CD4-positive, alpha-beta T cell treated with Interleukin-2 at 100 ng/mL for 4 hours (primary cell): ENCODE data around the gene TMEM169.

Source experiments
- DNase-seq: peaks from one replicate; pipeline ENCODE4 v3.0.0-alpha.2; 2020; ENCODE audit warnings: low spot score

TMEM169 gene

DNA sequence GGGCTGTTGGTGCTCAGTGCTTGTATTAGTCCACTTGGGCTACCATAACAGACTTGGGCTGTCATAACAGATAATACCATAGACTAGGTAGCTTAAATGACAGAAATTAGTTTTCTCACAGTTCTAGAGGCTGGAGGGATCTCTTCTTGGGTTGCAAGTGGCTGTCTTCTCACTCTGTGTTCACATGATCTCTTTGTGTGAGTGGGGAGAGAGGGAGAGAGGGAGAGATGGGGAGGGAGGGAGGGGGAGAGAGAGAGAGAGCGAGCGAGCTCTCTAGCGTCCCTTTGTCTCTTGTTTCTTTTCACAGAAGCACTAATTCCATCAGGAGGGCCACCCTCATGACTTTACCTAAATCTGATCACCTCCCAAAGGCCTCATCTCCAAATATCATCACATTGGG is 23.0 kb downstream of the TMEM169 start:
- no peak for DNase-seq

DNA sequence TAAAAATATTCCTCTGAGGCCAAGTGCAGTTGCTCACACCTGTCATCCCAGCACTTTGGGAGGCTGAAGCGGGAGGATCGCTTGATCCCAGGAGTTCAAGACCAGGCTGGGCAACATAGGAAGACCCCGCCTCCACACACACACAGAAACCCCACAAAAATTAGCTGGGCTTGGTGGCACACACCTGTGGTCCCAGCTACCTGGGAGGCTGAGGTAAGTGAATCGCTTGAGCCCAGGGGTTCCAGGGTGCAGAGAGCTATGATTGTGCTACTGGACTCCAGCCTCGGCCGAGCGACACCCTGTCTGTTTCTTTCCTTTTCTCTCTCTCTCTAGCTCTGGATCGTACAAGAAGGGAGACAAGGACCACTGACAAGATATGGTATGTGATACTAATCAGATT is 25.6 kb downstream of the TMEM169 start:
- no peak for DNase-seq

DNA sequence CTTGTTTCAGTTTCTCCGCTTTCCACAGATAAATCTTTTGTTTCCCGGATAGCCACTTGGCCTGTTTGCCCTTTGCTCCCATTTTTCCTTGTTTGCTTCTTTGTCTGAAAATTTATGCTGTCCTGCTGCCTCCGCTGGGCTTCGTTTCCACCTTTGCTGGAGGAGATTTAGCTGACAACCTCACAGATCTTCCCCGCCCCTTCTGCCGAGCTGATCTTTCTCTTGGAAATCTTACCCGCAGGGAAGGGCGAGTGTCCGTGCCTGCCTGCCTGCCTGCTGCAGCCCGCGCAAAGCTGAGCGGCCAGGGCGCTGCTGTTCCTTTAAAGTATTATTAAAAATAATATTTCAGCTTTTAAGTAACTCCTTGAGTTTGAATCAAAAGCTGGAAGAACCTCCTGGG is 26.0 kb downstream of the TMEM169 start:
- no peak for DNase-seq

DNA sequence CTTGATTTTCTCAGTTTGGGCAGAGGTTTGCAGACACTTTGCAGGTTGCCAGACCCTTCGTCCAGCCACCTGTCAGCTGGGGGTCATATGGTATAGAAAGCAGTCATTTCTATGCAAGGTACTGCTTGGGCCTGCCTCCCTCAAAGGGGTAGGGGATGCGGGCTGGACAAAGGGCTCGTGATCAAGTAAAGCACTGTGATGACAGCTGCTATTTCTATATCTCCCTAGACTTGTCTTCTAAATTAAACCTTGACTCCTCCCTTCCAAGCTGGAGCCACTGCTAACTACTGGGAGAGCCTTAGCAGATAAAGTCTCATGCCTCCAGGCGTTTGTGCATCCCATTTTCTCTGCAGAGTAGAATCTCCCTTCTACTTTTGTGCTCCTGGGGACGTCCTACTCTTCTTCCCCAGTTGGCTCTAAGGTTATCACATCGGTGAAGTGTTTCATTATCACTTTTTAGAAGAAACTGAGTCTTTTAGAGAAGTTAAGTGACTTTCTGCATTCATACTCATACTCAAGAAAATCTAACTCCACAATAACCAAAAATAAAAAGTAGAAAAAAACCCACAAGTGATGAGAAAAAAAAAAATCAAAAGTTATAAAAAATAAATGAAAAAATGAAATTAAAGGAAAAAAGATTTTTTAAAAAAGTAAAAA is 26.7 kb downstream of the TMEM169 start:
- no peak for DNase-seq

DNA sequence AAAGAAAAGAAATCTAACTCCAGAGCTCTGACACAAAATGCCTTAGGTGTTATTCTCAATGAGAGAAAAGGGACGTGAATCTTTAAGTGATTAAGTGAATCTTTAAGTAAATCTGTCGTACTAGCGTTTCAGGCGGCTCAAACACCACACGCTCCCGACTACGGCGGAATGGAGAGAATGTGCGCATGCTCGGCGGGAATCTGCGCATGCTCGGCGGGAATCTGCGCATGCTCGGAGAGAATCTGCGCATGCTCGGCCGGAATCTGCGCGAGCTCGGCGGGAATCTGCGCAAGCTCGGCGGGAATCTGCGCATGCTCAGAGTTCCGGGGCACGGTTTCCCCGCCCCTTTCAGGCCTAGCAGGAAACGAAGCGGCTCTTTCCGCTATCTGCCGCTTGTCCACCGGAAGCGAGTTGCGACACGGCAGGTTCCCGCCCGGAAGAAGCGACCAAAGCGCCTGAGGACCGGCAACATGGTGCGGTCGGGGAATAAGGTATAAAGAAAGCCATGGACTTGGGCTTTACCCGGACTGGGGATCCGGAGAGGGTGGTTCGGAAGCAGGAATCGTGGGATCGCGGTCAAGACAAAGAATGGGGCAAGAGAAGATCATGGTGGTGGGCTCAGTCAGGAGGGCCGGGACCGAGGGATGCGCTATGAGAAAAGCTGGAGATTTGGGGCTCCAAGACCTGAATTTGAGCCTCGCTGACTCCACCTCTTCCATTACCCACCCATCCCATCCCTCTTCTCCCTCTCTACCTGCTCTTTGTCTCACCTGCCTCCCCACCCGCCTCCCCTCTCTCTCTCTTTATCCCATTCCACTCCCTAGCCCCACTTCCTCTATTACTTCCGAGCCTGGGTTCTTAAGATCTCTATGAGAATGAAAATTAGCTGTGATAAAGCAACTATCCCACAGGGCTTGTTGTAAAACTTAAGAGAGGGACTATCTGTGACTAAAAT is 27.5 kb downstream of the TMEM169 start, which contains the start of gene XRCC5:
Gene XRCC5, plus strand, starts transcription at position 382 of the 955 bp plus-strand sequence. Its CDS starts 89 bp downstream, at position 471.
- DNase-seq, result peak; percentile 98

DNA sequence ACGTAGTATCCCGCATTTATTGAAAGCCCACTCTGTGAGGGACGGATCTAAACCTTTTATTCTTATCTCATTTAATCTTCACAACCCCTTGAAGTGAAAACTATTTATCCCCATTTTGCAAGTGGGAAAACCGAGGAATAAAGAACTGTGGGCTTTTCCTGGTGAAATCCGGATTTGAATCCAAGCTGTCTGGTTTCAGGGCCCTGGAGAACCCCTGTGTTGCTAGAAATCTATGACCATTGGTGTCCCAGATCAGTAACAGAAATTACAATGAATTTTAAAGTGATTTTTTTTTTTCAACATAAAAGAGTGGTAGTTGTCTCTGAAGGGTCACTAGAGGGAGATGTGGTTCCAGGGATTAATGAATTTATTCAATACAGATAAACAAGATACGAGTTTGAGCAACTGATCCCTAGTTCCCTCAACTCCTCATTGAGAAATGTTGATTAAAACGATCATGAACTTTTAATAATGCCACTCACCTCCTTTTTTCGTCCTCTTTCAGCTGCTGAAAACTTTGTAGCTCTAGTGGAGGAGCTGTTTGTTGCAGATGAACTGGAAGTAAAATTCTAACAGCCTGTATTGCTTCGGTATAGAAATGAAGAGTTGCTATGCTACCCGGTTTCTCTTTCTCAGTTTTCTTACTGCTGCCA is 28.4 kb downstream of the TMEM169 start:
- peak; percentile 31 for DNase-seq

DNA sequence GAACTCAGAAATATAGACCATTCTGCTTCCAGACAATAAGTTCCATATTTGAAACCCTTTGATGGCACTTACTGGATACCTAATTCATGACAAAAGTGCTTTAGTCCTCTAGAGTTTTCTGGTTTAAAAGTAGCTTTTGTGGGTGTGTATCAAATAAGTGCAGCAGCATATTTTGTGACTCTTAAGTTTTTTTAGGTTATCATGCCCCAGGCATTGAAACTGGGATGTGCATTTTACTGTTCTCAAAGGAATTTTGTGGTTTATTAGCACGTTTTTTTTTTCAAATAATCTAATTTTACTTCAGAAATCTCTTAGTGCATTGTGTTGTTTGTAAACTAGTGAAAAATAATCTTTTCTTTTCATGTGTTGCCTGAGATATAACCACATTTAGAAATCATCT is 28.9 kb downstream of the TMEM169 start:
- DNase-seq, result no peak

DNA sequence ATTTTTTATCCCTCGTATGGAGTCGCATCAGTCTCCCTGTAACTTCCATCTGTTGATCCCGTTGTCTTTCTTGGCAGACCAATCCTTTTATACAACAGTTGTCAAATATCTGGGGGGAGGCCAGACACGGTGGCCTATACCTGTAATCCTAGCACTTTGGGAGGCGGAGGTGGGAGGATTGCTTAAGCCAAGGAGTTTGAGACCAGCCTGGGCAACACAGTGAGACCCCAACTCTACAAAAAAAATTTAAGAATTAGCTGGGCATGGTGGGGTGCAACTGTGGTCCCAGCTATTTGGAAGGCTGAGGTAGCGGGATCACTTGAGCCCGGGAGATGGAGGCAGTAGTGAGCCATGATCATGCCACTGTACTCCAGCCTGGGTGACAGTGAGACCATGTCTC is 29.4 kb downstream of the TMEM169 start:
- DNase-seq, result no peak

DNA sequence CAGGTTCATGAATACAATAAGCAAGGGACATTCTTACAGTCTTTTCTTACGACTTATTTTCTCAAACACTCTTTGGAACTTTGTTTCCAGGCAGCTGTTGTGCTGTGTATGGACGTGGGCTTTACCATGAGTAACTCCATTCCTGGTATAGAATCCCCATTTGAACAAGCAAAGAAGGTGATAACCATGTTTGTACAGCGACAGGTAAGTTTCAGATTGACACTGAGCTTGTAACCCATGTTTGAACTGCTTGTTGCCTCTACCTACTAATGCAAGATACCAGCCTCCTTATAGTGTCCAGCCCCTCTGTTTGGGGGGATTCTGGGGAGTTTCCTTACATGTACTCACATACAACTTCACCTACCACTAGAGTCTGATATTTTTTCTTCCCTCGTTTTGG is 31.2 kb downstream of the TMEM169 start:
- DNase-seq, result no peak

DNA sequence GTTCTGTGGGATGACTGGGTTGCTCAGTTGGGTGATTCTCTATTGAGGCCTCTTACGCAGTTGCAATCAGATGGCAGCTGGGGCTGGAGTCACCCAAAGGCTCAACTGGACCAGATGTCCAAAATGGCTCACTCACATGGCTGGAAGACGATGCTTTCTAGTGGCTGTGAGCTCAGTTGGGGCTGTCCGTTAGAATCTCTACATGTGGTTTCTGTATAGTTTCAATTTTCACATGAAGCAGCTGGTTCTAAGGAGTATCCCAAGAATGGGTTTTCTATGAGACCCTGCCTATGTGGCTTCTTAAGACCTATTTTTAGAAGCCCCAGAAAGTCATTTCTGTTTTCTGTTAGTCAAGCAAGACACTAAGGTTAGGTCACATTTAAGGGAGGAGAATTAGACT is 31.9 kb downstream of the TMEM169 start:
- DNase-seq, result no peak

DNA sequence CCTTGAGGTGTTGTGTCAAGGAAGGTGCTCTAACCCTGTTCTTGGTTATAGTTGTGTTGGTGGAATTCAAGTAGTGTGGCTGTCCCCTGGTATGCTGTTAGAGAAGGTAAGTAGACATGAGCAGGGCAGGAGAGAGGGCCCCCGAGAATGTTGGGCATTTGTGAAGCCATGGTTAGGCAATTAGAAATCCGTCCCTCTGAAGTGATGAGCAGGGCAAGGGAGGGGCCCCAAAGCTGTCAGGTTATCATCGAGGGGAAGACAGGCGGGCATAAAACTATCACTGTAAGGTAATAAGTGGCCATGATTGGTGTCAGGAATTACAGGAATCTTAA is 32.6 kb downstream of the TMEM169 start:
- DNase-seq, result no peak

DNA sequence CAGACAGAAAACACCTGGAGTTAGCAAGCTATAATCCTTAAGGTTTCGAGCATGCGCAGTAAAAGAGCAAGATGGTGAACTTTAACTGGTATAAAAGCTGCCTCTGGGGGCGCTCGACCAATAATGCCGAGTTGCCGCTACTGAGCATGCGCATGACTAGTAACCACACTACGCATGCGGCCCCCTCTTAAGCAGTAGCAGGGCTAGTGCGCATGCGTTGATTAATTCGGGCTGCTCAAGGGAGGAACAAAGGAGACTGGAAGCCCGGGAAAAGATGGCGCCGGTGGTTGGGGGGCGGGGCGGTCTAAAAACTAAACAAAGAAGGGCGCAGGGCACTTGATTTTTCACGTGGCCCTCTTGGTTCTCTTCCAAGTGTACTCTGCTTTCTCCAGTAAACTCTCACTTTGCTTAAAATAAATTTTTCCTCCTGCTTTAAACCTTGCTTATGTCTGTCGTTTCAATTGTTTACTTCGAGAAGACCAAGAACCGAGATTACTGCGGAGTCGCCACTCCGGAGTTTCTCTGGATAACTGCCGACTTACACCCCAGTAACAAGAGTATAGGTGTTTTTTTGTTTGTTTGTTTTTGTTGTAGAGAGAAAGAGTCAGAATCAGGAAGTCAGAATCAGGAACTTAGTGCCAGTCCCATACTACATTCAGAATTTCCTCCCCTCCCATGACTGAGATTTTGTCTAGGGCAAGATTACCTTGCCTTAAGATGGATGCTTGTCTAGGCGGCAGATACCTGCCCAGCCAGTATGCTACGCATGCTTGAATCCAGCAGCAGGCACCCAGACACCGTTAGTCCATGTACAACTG is 33.2 kb downstream of the TMEM169 start:
- peak; percentile 97 for DNase-seq

DNA sequence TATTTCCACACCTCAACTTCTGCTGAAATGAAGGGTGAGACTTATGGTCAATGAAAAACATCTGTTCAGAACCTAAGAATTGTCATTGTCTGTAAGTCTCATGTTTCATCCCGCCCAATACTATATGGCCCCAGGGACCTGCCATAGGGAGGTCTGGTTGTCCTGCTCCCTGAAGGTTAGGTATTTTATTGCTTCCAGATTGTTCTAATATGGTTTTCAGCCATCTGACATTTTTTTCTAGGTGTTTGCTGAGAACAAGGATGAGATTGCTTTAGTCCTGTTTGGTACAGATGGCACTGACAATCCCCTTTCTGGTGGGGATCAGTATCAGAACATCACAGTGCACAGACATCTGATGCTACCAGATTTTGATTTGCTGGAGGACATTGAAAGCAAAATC is 34.7 kb downstream of the TMEM169 start:
- no peak for DNase-seq

DNA sequence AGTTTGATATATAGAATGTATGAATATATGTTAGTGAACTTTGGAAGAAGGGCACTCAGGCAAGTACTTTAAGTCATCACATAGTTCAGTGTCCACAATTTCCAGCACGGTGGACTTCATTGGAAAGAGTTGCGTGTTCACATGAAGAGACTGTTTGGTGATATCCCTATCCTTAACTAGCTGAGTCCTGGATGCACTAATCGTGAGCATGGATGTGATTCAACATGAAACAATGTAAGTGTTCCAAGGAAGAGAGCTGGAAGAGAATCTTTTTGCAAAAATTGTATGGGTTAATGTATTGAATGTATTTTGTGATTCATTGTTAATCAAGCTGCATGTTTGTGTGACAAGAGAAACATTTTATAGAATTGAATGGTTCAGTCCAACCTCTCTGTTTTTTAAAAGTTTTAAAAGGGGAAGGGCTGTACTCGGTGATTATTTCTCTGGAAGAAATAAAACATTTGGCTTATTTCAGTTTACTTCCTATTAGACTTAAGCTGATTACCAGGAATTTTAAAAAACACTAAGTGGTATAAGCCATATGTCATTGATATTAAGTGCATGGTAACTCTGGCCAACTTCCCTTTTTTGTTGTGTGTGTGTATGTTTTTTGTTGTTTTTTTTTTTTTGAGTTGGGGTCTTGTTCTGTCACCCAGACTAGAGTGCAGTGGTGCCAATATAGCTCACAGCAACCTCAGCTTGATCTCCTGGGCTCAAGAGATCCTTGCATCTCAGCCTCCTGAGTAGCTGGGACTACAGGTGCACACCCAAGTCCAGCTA is 36.0 kb downstream of the TMEM169 start:
- DNase-seq, result no peak

DNA sequence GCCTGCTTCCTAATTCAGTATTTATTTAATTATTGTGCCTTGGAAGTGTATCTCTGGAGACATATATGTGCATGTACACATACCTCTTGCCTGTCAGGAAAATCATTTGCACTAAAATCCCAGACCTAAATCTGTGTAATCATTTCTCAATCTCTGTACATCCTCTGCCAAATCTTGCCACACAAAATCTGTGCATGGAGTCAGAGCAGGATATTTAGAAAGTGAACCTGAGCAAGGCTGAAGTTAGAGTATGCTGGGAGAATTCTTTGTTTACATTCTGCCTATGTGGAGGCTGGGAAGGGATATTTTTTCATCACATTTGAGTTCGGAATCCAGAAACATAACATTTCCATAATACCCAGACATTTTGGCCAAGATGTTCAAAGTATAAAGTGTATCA is 36.8 kb downstream of the TMEM169 start:
- no peak for DNase-seq

DNA sequence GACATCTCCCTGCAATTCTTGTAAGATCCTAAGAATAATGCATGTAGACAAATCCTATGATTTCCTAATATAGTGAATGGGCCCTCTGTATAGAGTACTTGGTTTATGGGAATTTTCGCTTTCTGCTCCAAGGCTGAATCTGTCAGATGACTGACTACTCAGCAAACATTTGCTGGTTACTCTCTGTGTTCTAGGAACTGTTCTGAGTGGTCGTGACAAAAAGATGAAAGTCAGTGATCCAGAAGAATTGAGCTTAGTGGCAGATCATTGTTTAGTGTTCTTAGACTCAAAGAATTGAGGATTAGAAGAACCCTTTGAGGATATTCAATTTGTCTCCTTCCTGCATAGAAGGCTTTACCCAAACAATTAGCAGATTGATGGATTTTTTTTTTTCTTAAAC is 37.4 kb downstream of the TMEM169 start:
- no peak for DNase-seq

DNA sequence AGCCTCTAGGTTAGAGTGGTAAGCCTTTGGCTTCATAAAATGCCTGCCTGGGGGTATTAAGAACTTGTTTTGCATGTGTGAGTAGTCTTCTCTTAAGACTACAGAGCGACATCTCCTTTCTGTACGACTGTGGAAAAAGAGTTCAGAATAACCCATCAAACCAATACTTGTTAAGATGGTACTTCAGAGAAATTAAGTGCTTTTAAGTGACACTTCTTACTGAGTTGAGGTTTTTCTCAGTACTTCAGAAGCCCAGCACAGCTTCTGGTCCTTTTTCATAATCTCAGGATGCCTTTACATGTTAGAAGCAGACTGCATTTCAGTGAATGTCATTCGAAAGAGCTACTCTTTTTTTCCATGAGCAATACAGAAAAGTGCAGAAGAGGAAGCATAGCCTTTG is 38.3 kb downstream of the TMEM169 start:
- DNase-seq, result peak; percentile 26

DNA sequence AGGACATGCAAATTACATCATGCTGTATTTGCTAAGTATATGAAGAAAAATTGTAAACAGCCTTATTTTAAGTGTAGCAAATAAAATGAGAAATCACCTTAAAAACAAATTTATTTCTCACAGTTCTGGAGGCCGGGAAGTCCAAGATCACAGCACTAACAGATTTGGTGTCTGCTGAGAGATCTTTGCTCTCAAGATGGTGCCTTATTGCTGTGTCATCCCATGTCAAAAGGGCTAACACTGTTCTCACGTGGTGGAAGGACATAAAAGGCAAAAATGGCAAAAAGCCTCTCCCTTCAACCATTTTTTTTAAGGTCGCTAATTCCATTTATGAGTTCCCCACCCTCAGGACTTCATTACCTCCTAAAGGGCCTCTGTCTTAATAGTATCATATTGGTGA is 39.5 kb downstream of the TMEM169 start:
- DNase-seq, result no peak

DNA sequence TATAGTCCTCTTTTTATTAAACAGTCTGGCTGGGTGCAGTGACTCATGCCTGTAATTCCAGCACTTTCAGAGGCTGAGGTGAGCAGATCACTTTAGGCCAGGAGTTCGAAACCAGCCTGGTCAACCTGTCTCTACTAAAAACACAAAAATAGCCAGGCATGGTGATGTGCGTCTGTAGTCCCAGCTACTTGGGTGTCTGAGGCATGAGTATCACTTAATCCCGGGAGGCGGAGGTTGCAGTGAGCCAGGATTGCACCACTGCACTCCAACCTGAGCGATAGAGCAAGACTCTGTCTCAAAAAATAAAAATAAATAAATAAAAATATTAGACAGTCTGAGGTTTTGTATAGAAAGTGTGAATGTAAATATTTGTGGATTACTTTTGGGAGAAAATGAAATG is 45.2 kb downstream of the TMEM169 start:
- no peak for DNase-seq

DNA sequence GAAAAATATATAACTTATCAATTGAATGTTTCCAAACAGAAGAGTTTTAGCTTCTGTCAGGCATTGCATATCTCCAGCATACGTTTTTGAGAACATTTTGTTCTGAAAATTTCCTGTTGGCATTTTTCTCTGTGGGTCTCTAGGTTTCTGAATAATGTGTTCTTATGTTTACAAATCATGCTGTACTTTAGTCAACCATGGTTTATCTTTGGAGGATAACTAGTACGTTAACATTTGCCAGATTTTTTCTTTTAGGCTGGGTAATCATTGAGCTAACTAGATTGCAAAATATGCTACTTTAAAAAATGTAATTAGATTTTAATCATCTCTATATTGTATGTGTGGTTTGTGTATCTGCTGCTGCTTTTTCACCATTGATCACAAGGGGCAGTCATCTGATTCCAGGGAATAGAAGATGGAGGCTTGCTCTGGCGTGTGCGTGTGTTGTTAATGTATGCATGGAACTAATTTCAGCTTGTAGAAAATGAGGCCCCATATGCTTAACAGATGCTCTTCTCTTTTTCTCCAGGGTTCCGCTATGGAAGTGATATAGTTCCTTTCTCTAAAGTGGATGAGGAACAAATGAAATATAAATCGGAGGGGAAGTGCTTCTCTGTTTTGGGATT is 48.7 kb downstream of the TMEM169 start:
- DNase-seq, result no peak
